Osteoblast (primary cell): ENCODE measurements around the gene AIMP2. TPM values are rescaled to one million over a fixed set of nuclear protein-coding genes. Genes with fewer than 3 reads are reported as not detected.
"Not testable (repeated sequence)": the region's sequence is repeated elsewhere in the genome, so short reads cannot be mapped to it uniquely, and the experiment has no call there.

ENCODE experiments used
- DNase-seq: peaks from one replicate; pipeline ENCODE4 v3.0.0; 2011; ENCODE audit warnings: low spot score, mixed read lengths; ENCODE audit not compliant: insufficient read length; ENCODE audit errors: missing footprints
- H2AFZ ChIP-seq: 2 replicates; pipeline ENCODE4 v1.6.0; 2011; ENCODE audit warnings: mild to moderate bottlenecking, low read length
- H3K27ac ChIP-seq: 2 replicates; pipeline ENCODE4 v1.5.1; 2011; ENCODE audit warnings: mild to moderate bottlenecking, low read depth, low read length, moderate library complexity
- H3K27me3 ChIP-seq: 2 replicates; pipeline ENCODE4 v1.6.0; 2012; ENCODE audit warnings: mild to moderate bottlenecking, control low read depth, inconsistent platforms, low read length, moderate library complexity; ENCODE audit not compliant: insufficient read depth
- H3K36me3 ChIP-seq: 2 replicates; pipeline ENCODE4 v1.5.1; 2011; ENCODE audit warnings: mild to moderate bottlenecking, low read length, control low read depth, moderate library complexity; ENCODE audit not compliant: insufficient read depth
- H3K4me1 ChIP-seq: 2 replicates; pipeline ENCODE4 v1.5.1; 2011; ENCODE audit warnings: mild to moderate bottlenecking, low read length, control low read depth, moderate library complexity; ENCODE audit not compliant: insufficient read depth
- H3K4me2 ChIP-seq: 2 replicates; pipeline ENCODE4 v1.6.0; 2011; ENCODE audit warnings: mild to moderate bottlenecking, low read length; ENCODE audit not compliant: insufficient read depth
- H3K4me3 ChIP-seq: fragments of 200-600 bp; sonication (generic); 3 replicates; pipeline ENCODE4 v1.5.1; 2012; ENCODE audit warnings: mild to moderate bottlenecking, low read length, inconsistent platforms; ENCODE audit not compliant: insufficient read depth
- H3K79me2 ChIP-seq: 2 replicates; pipeline ENCODE4 v1.6.0; 2012; ENCODE audit warnings: mild to moderate bottlenecking, low read length, control low read depth, inconsistent platforms; ENCODE audit not compliant: insufficient read depth
- H3K9me3 ChIP-seq: 2 replicates; pipeline ENCODE4 v1.5.1; 2011; ENCODE audit warnings: low read depth, low read length, control low read depth
- H4K20me1 ChIP-seq: 2 replicates; pipeline ENCODE4 v1.6.0; 2012; ENCODE audit warnings: mild to moderate bottlenecking, low read length, control low read depth; ENCODE audit not compliant: insufficient read depth
- CTCF ChIP-seq: IDR thresholded peaks from 2 replicates; pipeline ENCODE4 v1.5.1; 2011; ENCODE audit warnings: mild to moderate bottlenecking, low read depth, low read length, moderate library complexity; ENCODE audit errors: extremely low read depth
- total RNA-seq: library from RNA; depleted of rRNA; stranded (reverse); fragments of >200 nt; gene quantifications from 2 replicates; pipeline ENCODE4 v1.2.3, GENCODE V29; 2012

AIMP2 gene
- 60.1 and 61.5 TPM in 2 replicates for total RNA-seq

- Histone ChIP-seq H2AFZ (peak within 1 kb of the TSS; percentile 90), H3K27me3 (no peaks in the 10 kb centered on the region), H4K20me1 (no peaks in the 10 kb centered on the region), H3K4me2 (peak within 1 kb of the TSS; percentile 84), H3K36me3 (peaks cover 7% of the 10 kb centered on the region), H3K79me2 (peaks cover 61% of the 10 kb centered on the region), H3K9me3 (no peaks in the 10 kb centered on the region), H3K27ac (peak within 1 kb of the TSS; percentile 91), H3K4me1 (peaks cover 20% of the 10 kb centered on the region), H3K4me3 (peak within 1 kb of the TSS; percentile 91)
- peak; percentile 96 for DNase-seq
- no peak for TF ChIP-seq CTCF
Measured at GRCh38 chr7:6008668-6009611, at the start of gene AIMP2, which contains the start of gene PMS2. Gene AIMP2 (plus strand): TSS chr7:6009272. CDS start chr7:6009364, 92 bp downstream. Gene PMS2 (minus strand): TSS chr7:6009049. CDS start chr7:6009019, 30 bp downstream.

GRCh38 chr7:5963205-5963604 is 45.9 kb upstream of the AIMP2 start:
- not testable (repeated sequence) for H3K4me1 ChIP-seq, H3K4me2 ChIP-seq, H3K79me2 ChIP-seq

GRCh38 chr7:5963810-5964209 is 45.3 kb upstream of the AIMP2 start:
- not testable (repeated sequence) for H3K36me3 ChIP-seq, H2AFZ ChIP-seq

More at GRCh38 chr7:5963205-5963604, 45.9 kb upstream of the AIMP2 start:
- not testable (repeated sequence) for H3K27me3 ChIP-seq, H3K36me3 ChIP-seq, H3K27ac ChIP-seq, DNase-seq, H3K4me3 ChIP-seq, H4K20me1 ChIP-seq, H3K9me3 ChIP-seq, H2AFZ ChIP-seq

GRCh38 chr7:5970347-5970911 is 38.6 kb upstream of the AIMP2 start, which contains the start of gene RSPH10B:
Gene RSPH10B (minus strand): TSS chr7:5970689. CDS start chr7:5967116, 3,573 bp downstream.
- H3K9me3 ChIP-seq, H3K36me3 ChIP-seq, H3K4me2 ChIP-seq, H3K4me3 ChIP-seq, DNase-seq, H3K79me2 ChIP-seq, H2AFZ ChIP-seq, H3K27me3 ChIP-seq, H4K20me1 ChIP-seq, H3K27ac ChIP-seq, H3K4me1 ChIP-seq: not testable (repeated sequence)

More at GRCh38 chr7:5963810-5964209, 45.3 kb upstream of the AIMP2 start:
- not testable (repeated sequence) for H3K9me3 ChIP-seq, H3K27ac ChIP-seq, H3K4me3 ChIP-seq, H3K4me1 ChIP-seq, H3K79me2 ChIP-seq, H3K27me3 ChIP-seq, DNase-seq, H3K4me2 ChIP-seq, H4K20me1 ChIP-seq

- H3K36me3 ChIP-seq, DNase-seq, H3K27me3 ChIP-seq, H2AFZ ChIP-seq, H3K27ac ChIP-seq, H3K4me3 ChIP-seq, H3K79me2 ChIP-seq, H3K4me2 ChIP-seq, H3K4me1 ChIP-seq, H3K9me3 ChIP-seq, H4K20me1 ChIP-seq: not testable (repeated sequence)
Measured at GRCh38 chr7:5973580-5973979, 35.5 kb upstream of the AIMP2 start.

GRCh38 chr7:5979680-5980314 is 29.3 kb upstream of the AIMP2 start:
- not testable (repeated sequence) for H3K27me3 ChIP-seq, H3K27ac ChIP-seq, H3K9me3 ChIP-seq, H3K36me3 ChIP-seq, H3K79me2 ChIP-seq, H2AFZ ChIP-seq, H3K4me1 ChIP-seq, H3K4me3 ChIP-seq, H3K4me2 ChIP-seq, DNase-seq, H4K20me1 ChIP-seq

- H3K4me1 ChIP-seq, H4K20me1 ChIP-seq, H3K27me3 ChIP-seq, H3K79me2 ChIP-seq, H3K4me2 ChIP-seq, H2AFZ ChIP-seq, H3K9me3 ChIP-seq, DNase-seq, H3K27ac ChIP-seq, H3K4me3 ChIP-seq: not testable (repeated sequence)
- peaks cover 22% of the 10 kb centered on the region for H3K36me3 ChIP-seq
Measured at GRCh38 chr7:5987061-5987460, 22.0 kb upstream of the AIMP2 start.
